Sigmoid colon (tissue), 4 donors: ENCODE results near the gene PRLHR.

Experiments used
- EP300 ChIP-seq, 4 donors: sonication (generic); formaldehyde crosslinking; IDR thresholded peaks; one replicate each; pipeline ENCODE4 v1.6.1; 2017; ENCODE audit warnings: antibody characterized with exemption in 4 of 4
- POLR2A ChIP-seq, 2 donors: fragments of 450-650 bp; IDR thresholded peaks; one replicate each; pipeline ENCODE4 v1.6.1; 2016; ENCODE audit warnings: antibody characterized with exemption in 2 of 2, mild to moderate bottlenecking in 2 of 2, moderate library complexity in 2 of 2
- POLR2AphosphoS5 ChIP-seq, 4 donors: sonication (generic); formaldehyde crosslinking; IDR thresholded peaks; one replicate each; pipeline ENCODE4 v1.6.1; 2017; ENCODE audit warnings: antibody characterized with exemption in 4 of 4
- TF ChIP-seq, protein P1 (sequence below), 4 experiments: fragments of 450-650 bp in 3 of 4; fragments of 200-600 bp in 1 of 4; IDR thresholded peaks; one replicate each; pipeline ENCODE4 v1.5.1; 2016 to 2019; ENCODE audit warnings: antibody characterized with exemption in 4 of 4, mild to moderate bottlenecking in 3 of 4, moderate library complexity in 2 of 4

- TF ChIP-seq POLR2AphosphoS5 (IDR thresholded peaks at IDR 0.05) (peak; percentile 52 to 62 (median 56)), POLR2A (IDR thresholded peaks at IDR 0.05) (no peak), EP300 (IDR thresholded peaks at IDR 0.05) (peak in 2 of 4 donors; percentile 33 to 63)
- TF ChIP-seq, protein P1, sequence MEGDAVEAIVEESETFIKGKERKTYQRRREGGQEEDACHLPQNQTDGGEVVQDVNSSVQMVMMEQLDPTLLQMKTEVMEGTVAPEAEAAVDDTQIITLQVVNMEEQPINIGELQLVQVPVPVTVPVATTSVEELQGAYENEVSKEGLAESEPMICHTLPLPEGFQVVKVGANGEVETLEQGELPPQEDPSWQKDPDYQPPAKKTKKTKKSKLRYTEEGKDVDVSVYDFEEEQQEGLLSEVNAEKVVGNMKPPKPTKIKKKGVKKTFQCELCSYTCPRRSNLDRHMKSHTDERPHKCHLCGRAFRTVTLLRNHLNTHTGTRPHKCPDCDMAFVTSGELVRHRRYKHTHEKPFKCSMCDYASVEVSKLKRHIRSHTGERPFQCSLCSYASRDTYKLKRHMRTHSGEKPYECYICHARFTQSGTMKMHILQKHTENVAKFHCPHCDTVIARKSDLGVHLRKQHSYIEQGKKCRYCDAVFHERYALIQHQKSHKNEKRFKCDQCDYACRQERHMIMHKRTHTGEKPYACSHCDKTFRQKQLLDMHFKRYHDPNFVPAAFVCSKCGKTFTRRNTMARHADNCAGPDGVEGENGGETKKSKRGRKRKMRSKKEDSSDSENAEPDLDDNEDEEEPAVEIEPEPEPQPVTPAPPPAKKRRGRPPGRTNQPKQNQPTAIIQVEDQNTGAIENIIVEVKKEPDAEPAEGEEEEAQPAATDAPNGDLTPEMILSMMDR (IDR thresholded peaks at IDR 0.05): no peak
Observed at GRCh38 chr10:118629211-118629610, 33.8 kb upstream of the PRLHR start.
